Glutamatergic neuron (in vitro differentiated cells): ENCODE results near the gene BBS1. TPM values are rescaled to one million over a fixed set of nuclear protein-coding genes. Genes with fewer than 3 reads are reported as not detected.
A peak's percentile ranks its signal among the peaks of the same experiment; 100 is the strongest.

Experiments used
- DNase-seq: peaks from one replicate; pipeline ENCODE4 v3.0.0; 2022
- H3K27ac Mint-ChIP-seq: one replicate; pipeline ENCODE4 v1.8.0; 2020; ENCODE audit warnings: mild to moderate bottlenecking, mixed read lengths, inconsistent platforms; ENCODE audit not compliant: unreplicated experiment
- H3K27me3 Mint-ChIP-seq: one replicate; pipeline ENCODE4 v1.8.0; 2020; ENCODE audit warnings: mild to moderate bottlenecking, moderate library complexity, mixed read lengths, inconsistent platforms; ENCODE audit not compliant: unreplicated experiment
- H3K36me3 Mint-ChIP-seq: one replicate; pipeline ENCODE4 v1.8.0; 2020; ENCODE audit warnings: mild to moderate bottlenecking, mixed read lengths, inconsistent platforms; ENCODE audit not compliant: unreplicated experiment
- H3K4me1 Mint-ChIP-seq: one replicate; pipeline ENCODE4 v1.8.0; 2020; ENCODE audit warnings: mild to moderate bottlenecking, low read depth, mixed read lengths, inconsistent platforms; ENCODE audit not compliant: unreplicated experiment
- H3K4me3 Mint-ChIP-seq: one replicate; pipeline ENCODE4 v1.8.0; 2020; ENCODE audit warnings: mild to moderate bottlenecking, mixed read lengths, inconsistent platforms; ENCODE audit not compliant: unreplicated experiment
- H3K9me3 Mint-ChIP-seq: one replicate; pipeline ENCODE4 v1.8.0; 2020; ENCODE audit warnings: mild to moderate bottlenecking, moderate library complexity, mixed read lengths, inconsistent platforms; ENCODE audit not compliant: unreplicated experiment
- total RNA-seq: library from RNA; stranded (reverse); fragmentation: NEBNext Ultra II Directional; extraction: Animal tissue kit (Norgen Biotek cat#: 25700); gene quantifications from one replicate; pipeline ENCODE4 v1.2.1, GENCODE V29; 2021; ENCODE audit not compliant: unreplicated experiment
- TF ChIP-seq, protein P1 (sequence below): fragments of 200-600 bp; sonication (generic); IDR thresholded peaks from one replicate; pipeline ENCODE4 v1.5.0; 2021; ENCODE audit not compliant: partially characterized antibody, unreplicated experiment

BBS1 gene
- total RNA-seq, 1 donor from 2014 or later, result 37.3 TPM

DNA sequence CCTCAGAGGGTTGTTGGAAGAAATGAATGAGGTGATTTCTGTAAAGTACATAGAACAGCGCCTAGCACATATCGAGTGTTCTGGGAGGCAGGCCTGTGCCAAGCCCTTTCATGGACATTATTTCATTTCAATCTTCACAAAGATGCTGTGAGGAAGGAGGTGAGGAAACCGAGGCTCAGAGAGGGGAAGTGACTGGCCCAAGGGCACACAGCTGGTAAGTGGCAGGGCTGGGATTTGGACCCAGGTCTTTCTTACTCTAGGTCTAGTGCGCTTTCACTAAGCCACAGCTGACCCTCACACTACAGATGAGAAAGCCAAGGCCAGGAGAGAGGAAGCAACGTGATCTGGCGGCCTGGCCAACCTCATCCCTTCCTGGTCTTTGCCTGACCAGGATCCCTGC, 41.7 kb upstream of the BBS1 start:
- TF ChIP-seq, protein P1, sequence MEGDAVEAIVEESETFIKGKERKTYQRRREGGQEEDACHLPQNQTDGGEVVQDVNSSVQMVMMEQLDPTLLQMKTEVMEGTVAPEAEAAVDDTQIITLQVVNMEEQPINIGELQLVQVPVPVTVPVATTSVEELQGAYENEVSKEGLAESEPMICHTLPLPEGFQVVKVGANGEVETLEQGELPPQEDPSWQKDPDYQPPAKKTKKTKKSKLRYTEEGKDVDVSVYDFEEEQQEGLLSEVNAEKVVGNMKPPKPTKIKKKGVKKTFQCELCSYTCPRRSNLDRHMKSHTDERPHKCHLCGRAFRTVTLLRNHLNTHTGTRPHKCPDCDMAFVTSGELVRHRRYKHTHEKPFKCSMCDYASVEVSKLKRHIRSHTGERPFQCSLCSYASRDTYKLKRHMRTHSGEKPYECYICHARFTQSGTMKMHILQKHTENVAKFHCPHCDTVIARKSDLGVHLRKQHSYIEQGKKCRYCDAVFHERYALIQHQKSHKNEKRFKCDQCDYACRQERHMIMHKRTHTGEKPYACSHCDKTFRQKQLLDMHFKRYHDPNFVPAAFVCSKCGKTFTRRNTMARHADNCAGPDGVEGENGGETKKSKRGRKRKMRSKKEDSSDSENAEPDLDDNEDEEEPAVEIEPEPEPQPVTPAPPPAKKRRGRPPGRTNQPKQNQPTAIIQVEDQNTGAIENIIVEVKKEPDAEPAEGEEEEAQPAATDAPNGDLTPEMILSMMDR, result no peak
- H3K27ac Mint-ChIP-seq, result peak overlapping the region; percentile 52
- no peak for DNase-seq
- H3K36me3 Mint-ChIP-seq, result no peaks in the 10 kb centered on the region
- peaks cover 8% of the 10 kb centered on the region for H3K4me1 Mint-ChIP-seq
- peak overlapping the region; percentile 30 for H3K4me3 Mint-ChIP-seq
- peaks cover 7% of the 10 kb centered on the region for H3K27me3 Mint-ChIP-seq
- peaks cover 7% of the 10 kb centered on the region for H3K9me3 Mint-ChIP-seq

DNA sequence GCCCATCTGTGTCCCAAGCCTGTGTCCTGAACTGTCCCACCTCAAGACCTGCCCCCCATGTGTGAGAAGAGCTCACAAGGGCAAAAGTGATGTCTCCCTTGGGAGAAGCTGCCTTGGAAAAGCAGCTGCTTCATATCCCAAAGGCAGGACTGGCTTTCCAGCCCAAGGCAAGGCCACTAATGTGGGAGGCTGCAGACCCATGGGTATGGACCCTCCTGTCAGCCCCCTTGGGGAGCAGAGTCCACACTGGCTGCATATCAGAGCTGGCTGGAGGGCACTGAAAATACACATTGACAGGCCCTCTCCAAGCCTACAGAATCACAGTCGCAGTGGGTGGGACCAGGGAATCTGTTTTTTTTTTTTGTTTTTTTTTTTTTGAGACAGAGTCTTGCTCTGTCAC, 41.0 kb upstream of the BBS1 start:
- DNase-seq, result no peak
- Mint-ChIP-seq H3K36me3 (no peaks in the 10 kb centered on the region), H3K4me1 (peaks cover 11% of the 10 kb centered on the region), H3K4me3 (no peak overlapping the region), H3K27ac (no peak overlapping the region), H3K9me3 (peaks cover 7% of the 10 kb centered on the region), H3K27me3 (peaks cover 7% of the 10 kb centered on the region)
- TF ChIP-seq, protein P1, result no peak

DNA sequence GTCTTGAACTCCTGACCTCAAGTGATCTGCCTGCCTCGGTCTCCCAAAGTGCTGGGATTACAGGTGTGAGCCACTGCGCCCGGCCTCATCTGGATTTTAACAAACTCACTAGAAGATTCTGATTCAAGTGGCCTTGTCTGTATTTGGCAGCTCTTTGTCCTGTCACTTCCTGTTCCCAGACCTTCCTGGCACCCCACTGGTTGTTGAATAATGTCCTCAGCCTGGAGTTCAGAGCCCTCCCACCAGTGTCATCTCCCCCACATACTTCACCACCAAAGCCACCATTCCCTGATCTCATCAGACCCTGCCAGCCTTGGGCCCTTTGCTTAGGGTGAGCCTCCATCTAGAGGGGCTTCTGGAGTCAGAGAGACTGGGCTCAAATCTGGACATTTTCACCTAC, 40.4 kb upstream of the BBS1 start:
- Mint-ChIP-seq H3K27me3 (peaks cover 9% of the 10 kb centered on the region), H3K36me3 (no peaks in the 10 kb centered on the region), H3K9me3 (peaks cover 7% of the 10 kb centered on the region), H3K27ac (no peak overlapping the region), H3K4me1 (peaks cover 11% of the 10 kb centered on the region), H3K4me3 (peak overlapping the region; percentile 58)
- no peak for DNase-seq
- TF ChIP-seq, protein P1, result no peak

DNA sequence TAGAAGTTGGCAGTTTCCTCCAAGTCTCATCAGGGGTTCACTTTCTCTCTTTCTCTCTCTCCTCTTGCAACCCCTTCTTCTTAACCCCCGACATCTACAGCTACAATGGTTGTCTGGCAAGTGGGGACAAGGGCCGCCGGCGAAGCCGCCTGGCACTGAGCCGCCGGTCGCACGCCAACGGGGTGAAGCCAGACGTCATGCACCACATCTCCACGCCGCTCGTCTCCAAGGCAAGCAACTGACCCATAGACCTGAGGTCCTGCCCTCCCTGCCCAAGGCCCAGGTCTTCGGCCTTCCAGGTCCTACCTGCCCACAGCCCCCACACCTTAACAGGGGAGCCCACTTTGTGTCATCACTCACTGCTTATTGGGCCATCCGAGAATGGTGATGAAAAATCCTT, 39.3 kb upstream of the BBS1 start:
- DNase-seq, result no peak
- H3K36me3 Mint-ChIP-seq, result no peaks in the 10 kb centered on the region
- peaks cover 11% of the 10 kb centered on the region for H3K4me1 Mint-ChIP-seq
- H3K27ac Mint-ChIP-seq, result no peak overlapping the region
- peaks cover 6% of the 10 kb centered on the region for H3K27me3 Mint-ChIP-seq
- TF ChIP-seq, protein P1, result no peak
- no peak overlapping the region for H3K4me3 Mint-ChIP-seq
- H3K9me3 Mint-ChIP-seq, result peaks cover 7% of the 10 kb centered on the region

DNA sequence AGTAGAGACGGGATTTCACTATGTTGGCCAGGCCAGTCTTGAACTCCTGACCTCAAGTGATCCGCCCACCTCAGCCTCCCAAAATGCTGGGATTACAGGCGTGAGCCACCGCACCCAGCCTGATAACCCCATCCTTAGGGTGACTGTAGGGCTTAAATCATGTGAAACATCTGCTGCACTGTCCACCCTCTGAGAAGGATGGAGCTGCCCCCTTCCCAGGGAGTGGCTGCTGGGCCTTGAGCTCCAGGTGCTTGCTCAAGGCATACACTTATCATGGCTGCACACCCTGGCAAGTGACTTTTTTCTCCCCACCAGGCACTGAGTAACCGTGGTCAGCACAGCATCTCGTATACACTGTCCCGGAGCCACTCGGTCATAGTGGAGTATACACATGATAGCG, 38.4 kb upstream of the BBS1 start:
- Mint-ChIP-seq H3K4me1 (peaks cover 18% of the 10 kb centered on the region), H3K4me3 (no peak overlapping the region), H3K27ac (no peak overlapping the region), H3K27me3 (peaks cover 12% of the 10 kb centered on the region), H3K36me3 (no peaks in the 10 kb centered on the region), H3K9me3 (peaks cover 7% of the 10 kb centered on the region)
- no peak for DNase-seq
- TF ChIP-seq, protein P1, result no peak
